ENCODE data around the gene RASSF7.

DNA sequence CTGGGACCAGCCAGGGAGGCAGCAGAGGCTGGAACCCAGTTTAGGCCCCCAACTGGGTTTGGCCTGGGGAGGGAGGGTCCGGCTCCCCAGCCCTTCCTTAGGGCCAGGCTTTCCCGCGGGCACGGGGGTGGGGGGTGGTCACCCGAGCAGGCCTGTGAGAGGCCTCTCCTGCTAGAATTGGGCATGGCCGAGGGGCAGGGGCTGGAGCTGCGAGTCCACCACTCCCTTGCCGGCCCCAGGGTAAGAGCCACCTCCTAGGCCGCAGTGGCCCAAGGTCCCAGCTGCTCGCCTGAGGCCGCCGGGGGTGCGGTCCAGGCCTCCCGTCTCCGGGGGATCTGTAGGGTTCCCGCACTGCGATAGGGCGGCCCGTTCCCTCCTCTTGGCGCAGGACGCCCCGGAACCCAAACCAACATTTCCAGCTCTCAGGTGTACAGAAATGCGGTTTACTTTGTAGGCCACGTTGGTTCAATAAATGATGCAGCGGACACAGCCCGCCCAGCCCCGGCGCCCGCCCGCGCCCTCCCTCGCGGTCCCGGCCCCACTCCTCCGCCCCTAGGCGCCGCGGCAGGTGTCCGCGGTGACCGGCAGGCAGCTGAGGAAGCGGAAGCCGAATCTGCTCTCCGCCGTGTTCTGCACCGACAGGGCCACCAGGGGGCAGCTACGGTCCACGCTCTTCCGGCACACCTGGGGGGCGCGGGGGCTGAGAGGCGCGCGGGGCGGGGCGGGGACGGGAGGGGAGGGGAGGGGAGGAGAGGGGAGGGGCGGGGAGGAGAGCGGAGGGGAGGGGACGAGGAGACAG is 6.1 kb upstream of the RASSF7 start:
- no peak for TF ChIP-seq EZH2 (IDR thresholded peaks at IDR 0.05; ENCODE audit: borderline replicate concordance, low read length)
- TF ChIP-seq, protein P1, sequence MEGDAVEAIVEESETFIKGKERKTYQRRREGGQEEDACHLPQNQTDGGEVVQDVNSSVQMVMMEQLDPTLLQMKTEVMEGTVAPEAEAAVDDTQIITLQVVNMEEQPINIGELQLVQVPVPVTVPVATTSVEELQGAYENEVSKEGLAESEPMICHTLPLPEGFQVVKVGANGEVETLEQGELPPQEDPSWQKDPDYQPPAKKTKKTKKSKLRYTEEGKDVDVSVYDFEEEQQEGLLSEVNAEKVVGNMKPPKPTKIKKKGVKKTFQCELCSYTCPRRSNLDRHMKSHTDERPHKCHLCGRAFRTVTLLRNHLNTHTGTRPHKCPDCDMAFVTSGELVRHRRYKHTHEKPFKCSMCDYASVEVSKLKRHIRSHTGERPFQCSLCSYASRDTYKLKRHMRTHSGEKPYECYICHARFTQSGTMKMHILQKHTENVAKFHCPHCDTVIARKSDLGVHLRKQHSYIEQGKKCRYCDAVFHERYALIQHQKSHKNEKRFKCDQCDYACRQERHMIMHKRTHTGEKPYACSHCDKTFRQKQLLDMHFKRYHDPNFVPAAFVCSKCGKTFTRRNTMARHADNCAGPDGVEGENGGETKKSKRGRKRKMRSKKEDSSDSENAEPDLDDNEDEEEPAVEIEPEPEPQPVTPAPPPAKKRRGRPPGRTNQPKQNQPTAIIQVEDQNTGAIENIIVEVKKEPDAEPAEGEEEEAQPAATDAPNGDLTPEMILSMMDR (conservative IDR thresholded peaks at IDR 0.05 in 1 of 2, IDR thresholded peaks at IDR 0.05 in 1 of 2; ENCODE audit: extremely low read depth in 1 of 2, insufficient read depth in 1 of 2, low read depth in 1 of 2, low read length in 2 of 2) = peak; percentile 36 to 64

All from mammary epithelial cell (primary cell).